Suprapubic skin (tissue), 4 donors: ENCODE data around the gene MUS81.

ENCODE experiments used
- CTCF ChIP-seq, 2 donors: fragments of 200-600 bp in 1 of 2; fragments of 450-650 bp in 1 of 2; sonication (generic) in 1 of 2; IDR thresholded peaks; one replicate each; pipeline ENCODE4 v1.5.1; 2016 to 2019; ENCODE audit warnings: antibody characterized with exemption in 2 of 2, mild to moderate bottlenecking in 1 of 2, moderate library complexity in 1 of 2
- POLR2A ChIP-seq, 2 donors: fragments of 450-650 bp; IDR thresholded peaks; one replicate each; pipeline ENCODE4 v1.6.1; 2017; ENCODE audit warnings: antibody characterized with exemption in 2 of 2, mild to moderate bottlenecking in 2 of 2, moderate library complexity in 2 of 2
- POLR2AphosphoS5 ChIP-seq, 3 donors: sonication (generic); formaldehyde crosslinking; IDR thresholded peaks; one replicate each; pipeline ENCODE4 v1.6.1; 2017; ENCODE audit warnings: antibody characterized with exemption in 3 of 3

- TF ChIP-seq CTCF (IDR thresholded peaks at IDR 0.05): no peak
- no peak for TF ChIP-seq POLR2AphosphoS5 (IDR thresholded peaks at IDR 0.05)
- no peak for TF ChIP-seq POLR2A (IDR thresholded peaks at IDR 0.05)
These were observed 37.3 kb upstream of the MUS81 start for GRCh38 chr11:65822776-65823528.
